Liver (tissue), 9 donors: ENCODE data around the gene EIF4E3. TPM values are rescaled to one million over a fixed set of nuclear protein-coding genes. Genes with fewer than 3 reads are reported as not detected.

Experiments used
- DNase-seq: peaks from one replicate; pipeline ENCODE4 v3.0.0-alpha.2; 2017; ENCODE audit warnings: low spot score
- H3K27ac ChIP-seq, 2 donors: one replicate each; pipeline ENCODE4 v1.7.0; 2013; ENCODE audit warnings: inconsistent platforms in 2 of 2, low read length in 2 of 2, control low read depth in 1 of 2, low read depth in 1 of 2, mild to moderate bottlenecking in 1 of 2
- H3K27me3 ChIP-seq, 4 donors: one replicate each; pipeline versions ENCODE4 v1.6.1 to v1.7.0; 2013; ENCODE audit warnings: low read length in 3 of 4, inconsistent platforms in 1 of 4, mild to moderate bottlenecking in 1 of 4, moderate library complexity in 1 of 4; ENCODE audit not compliant: control insufficient read depth in 4 of 4, insufficient read depth in 4 of 4
- H3K36me3 ChIP-seq, 4 donors: one replicate each; pipeline versions ENCODE4 v1.6.1 to v1.7.0; 2013; ENCODE audit warnings: low read length in 3 of 4, mild to moderate bottlenecking in 3 of 4, low read depth in 1 of 4, moderate library complexity in 1 of 4; ENCODE audit not compliant: control insufficient read depth in 4 of 4, insufficient read depth in 3 of 4
- H3K4me1 ChIP-seq, 4 donors: one replicate each; pipeline versions ENCODE4 v1.6.1 to v1.7.0; 2013; ENCODE audit warnings: low read length in 3 of 4, mild to moderate bottlenecking in 3 of 4, moderate library complexity in 1 of 4; ENCODE audit not compliant: control insufficient read depth in 4 of 4, insufficient read depth in 4 of 4
- H3K4me3 ChIP-seq, 3 donors: one replicate each; pipeline versions ENCODE4 v1.6.1 to v1.7.0; 2013; ENCODE audit warnings: low read length in 3 of 3, control low read depth in 1 of 3, low read depth in 1 of 3, mild to moderate bottlenecking in 1 of 3
- H3K9ac ChIP-seq, 2 donors: one replicate each; pipeline ENCODE4 v1.7.0; 2013; ENCODE audit warnings: low read length in 2 of 2, mild to moderate bottlenecking in 2 of 2, moderate library complexity in 2 of 2, control low read depth in 1 of 2, low read depth in 1 of 2
- H3K9me3 ChIP-seq, 4 donors: one replicate each; pipeline versions ENCODE4 v1.6.1 to v1.7.0; 2013; ENCODE audit warnings: low read length in 3 of 4; ENCODE audit not compliant: control insufficient read depth in 4 of 4
- CTCF ChIP-seq: fragments of 150-350 bp; IDR thresholded peaks from 2 replicates; pipeline ENCODE4 v1.5.1; 2017; ENCODE audit warnings: improper control_type of control experiment, low read depth, low read length; ENCODE audit not compliant: missing input control
- FOXA1 ChIP-seq: IDR thresholded peaks from 2 replicates; pipeline ENCODE4 v1.6.1; 2016; ENCODE audit warnings: antibody characterized with exemption
- GABPA ChIP-seq, 2 donors: IDR thresholded peaks in 1 of 2; conservative IDR thresholded peaks in 1 of 2; 2 replicates each; pipeline ENCODE4 v1.6.1; 2016; ENCODE audit warnings: antibody characterized with exemption in 2 of 2, mild to moderate bottlenecking in 1 of 2, moderate library complexity in 1 of 2
- HNF4A ChIP-seq, 2 donors: conservative IDR thresholded peaks; 2 replicates each; pipeline ENCODE4 v1.6.1; 2016; ENCODE audit warnings: antibody characterized with exemption in 2 of 2, mild to moderate bottlenecking in 2 of 2
- HNF4G ChIP-seq: IDR thresholded peaks from 2 replicates; pipeline ENCODE4 v1.6.1; 2016; ENCODE audit warnings: antibody characterized with exemption
- JUND ChIP-seq, 2 donors: IDR thresholded peaks; 2 replicates each; pipeline ENCODE4 v1.6.1; 2016; ENCODE audit warnings: antibody characterized with exemption in 2 of 2
- MAX ChIP-seq: IDR thresholded peaks from 2 replicates; pipeline ENCODE4 v1.6.1; 2016; ENCODE audit warnings: antibody characterized with exemption
- RXRA ChIP-seq, 2 donors: IDR thresholded peaks; 2 replicates each; pipeline ENCODE4 v1.6.1; 2017 to 2018; ENCODE audit warnings: antibody characterized with exemption in 2 of 2, mild to moderate bottlenecking in 1 of 2
- SP1 ChIP-seq: IDR thresholded peaks from 2 replicates; pipeline ENCODE4 v1.6.1; 2018; ENCODE audit warnings: antibody characterized with exemption, mild to moderate bottlenecking
- TAF1 ChIP-seq: conservative IDR thresholded peaks from 2 replicates; pipeline ENCODE4 v1.6.1; 2016; ENCODE audit warnings: antibody characterized with exemption, mild to moderate bottlenecking
- ZBTB33 ChIP-seq: IDR thresholded peaks from 2 replicates; pipeline ENCODE4 v1.6.1; 2016; ENCODE audit warnings: antibody characterized with exemption
- WGBS: extraction: QIAGEN DNeasy Blood & Tissue Kit; methylation state at CpG from one replicate; pipeline ENCODE4 v1.1.7; 2013; 5-methylcytosine and 5-hydroxymethylcytosine counted together
- polyA plus RNA-seq, 2 donors: library from polyadenylated mRNA; stranded (reverse) in 1 of 2; unstranded in 1 of 2; fragments of 200-250 nt in 1 of 2; fragments of >200 nt in 1 of 2; fragmentation: Nextera tagmentation in 1 of 2; extraction: Ambion mirVana in 1 of 2; gene quantifications; one replicate each; pipeline versions ENCODE4 v1.2.1 to v1.2.3, GENCODE V29; 2013 to 2015
- total RNA-seq, 2 donors: library from RNA; depleted of rRNA; stranded (reverse); fragments of >200 nt; gene quantifications; one replicate each; pipeline ENCODE4 v1.2.3, GENCODE V29; 2014
- TF ChIP-seq, protein P1 (sequence below): IDR thresholded peaks from 2 replicates; pipeline ENCODE4 v1.6.1; 2016; ENCODE audit warnings: antibody characterized with exemption, mild to moderate bottlenecking
- TF ChIP-seq, protein P2 (sequence below): IDR thresholded peaks from 2 replicates; pipeline ENCODE4 v1.6.1; 2016; ENCODE audit warnings: antibody characterized with exemption
- donor health status: healthy.
- donor health status: healthy.
- donor health status: healthy.
- donor health status: healthy.
- donor health status: healthy.

EIF4E3 gene
- total and polyA plus RNA-seq, 4 donors, result 1.1 to 4.0 (median 2.6) TPM

- no peak for DNase-seq
- Histone ChIP-seq H3K4me1 (peaks cover 0 to 3% (median under 1%) of the 10 kb centered on the region in 4 donors), H3K27ac (no peak overlapping the region), H3K9me3 (no peaks in the 10 kb centered on the region), H3K36me3 (no peaks in the 10 kb centered on the region), H3K9ac (no peak overlapping the region), H3K4me3 (no peak overlapping the region), H3K27me3 (no peaks in the 10 kb centered on the region)
- TF ChIP-seq RXRA (IDR thresholded peaks at IDR 0.05), result no peak
- no peak for TF ChIP-seq SP1
- TF ChIP-seq GABPA (IDR thresholded peaks at IDR 0.05 in 1 of 2, conservative IDR thresholded peaks at IDR 0.05 in 1 of 2), result no peak
- TF ChIP-seq HNF4A (conservative IDR thresholded peaks at IDR 0.05), result no peak
- TF ChIP-seq, protein P1, sequence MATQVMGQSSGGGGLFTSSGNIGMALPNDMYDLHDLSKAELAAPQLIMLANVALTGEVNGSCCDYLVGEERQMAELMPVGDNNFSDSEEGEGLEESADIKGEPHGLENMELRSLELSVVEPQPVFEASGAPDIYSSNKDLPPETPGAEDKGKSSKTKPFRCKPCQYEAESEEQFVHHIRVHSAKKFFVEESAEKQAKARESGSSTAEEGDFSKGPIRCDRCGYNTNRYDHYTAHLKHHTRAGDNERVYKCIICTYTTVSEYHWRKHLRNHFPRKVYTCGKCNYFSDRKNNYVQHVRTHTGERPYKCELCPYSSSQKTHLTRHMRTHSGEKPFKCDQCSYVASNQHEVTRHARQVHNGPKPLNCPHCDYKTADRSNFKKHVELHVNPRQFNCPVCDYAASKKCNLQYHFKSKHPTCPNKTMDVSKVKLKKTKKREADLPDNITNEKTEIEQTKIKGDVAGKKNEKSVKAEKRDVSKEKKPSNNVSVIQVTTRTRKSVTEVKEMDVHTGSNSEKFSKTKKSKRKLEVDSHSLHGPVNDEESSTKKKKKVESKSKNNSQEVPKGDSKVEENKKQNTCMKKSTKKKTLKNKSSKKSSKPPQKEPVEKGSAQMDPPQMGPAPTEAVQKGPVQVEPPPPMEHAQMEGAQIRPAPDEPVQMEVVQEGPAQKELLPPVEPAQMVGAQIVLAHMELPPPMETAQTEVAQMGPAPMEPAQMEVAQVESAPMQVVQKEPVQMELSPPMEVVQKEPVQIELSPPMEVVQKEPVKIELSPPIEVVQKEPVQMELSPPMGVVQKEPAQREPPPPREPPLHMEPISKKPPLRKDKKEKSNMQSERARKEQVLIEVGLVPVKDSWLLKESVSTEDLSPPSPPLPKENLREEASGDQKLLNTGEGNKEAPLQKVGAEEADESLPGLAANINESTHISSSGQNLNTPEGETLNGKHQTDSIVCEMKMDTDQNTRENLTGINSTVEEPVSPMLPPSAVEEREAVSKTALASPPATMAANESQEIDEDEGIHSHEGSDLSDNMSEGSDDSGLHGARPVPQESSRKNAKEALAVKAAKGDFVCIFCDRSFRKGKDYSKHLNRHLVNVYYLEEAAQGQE, result no peak
- no peak for TF ChIP-seq FOXA1
- TF ChIP-seq ZBTB33, result no peak
- no peak for TF ChIP-seq TAF1
- TF ChIP-seq HNF4G, result no peak
- no peak for TF ChIP-seq JUND (IDR thresholded peaks at IDR 0.05)
- TF ChIP-seq, protein P2, sequence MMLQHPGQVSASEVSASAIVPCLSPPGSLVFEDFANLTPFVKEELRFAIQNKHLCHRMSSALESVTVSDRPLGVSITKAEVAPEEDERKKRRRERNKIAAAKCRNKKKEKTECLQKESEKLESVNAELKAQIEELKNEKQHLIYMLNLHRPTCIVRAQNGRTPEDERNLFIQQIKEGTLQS, result no peak
- no peak for TF ChIP-seq MAX
Observed at GRCh38 chr3:71646971-71647370, 78.2 kb downstream of the EIF4E3 start.

DNA sequence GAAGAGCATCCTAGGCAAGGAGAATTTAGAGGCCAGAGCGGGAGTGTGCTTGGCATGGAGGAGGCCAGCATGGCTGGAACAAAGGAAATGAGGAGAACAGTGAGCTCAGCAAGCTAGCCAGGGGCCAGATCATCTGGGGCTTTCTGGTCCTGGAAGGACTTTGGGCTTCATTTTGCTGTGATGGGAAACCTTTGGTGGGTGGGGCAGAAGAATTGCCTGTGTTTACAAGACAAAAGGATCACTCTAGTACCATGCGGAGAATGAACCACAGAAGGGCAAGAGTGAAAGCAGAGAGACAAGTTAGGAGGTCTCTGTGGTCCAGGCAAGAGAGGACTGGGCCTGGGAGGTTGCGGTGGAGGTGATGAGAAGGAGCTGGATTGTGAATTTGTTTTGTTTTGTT is 80.1 kb downstream of the EIF4E3 start:
- DNase-seq, result no peak
- no peaks in the 10 kb centered on the region for H3K4me1 ChIP-seq
- WGBS, result 98% methylated on average over 3 of the region's 3 CpGs
- no peak overlapping the region for H3K9ac ChIP-seq
- H3K36me3 ChIP-seq, result no peaks in the 10 kb centered on the region
- TF ChIP-seq SP1 (no peak), CTCF (no peak)
- no peak overlapping the region for H3K4me3 ChIP-seq
- no peaks in the 10 kb centered on the region for H3K9me3 ChIP-seq
- no peak overlapping the region for H3K27ac ChIP-seq
- H3K27me3 ChIP-seq, result no peaks in the 10 kb centered on the region
